Activated gamma-delta T cell (primary cell): ENCODE results near the gene RBM12.

Source experiments
- DNase-seq: peaks from one replicate; lab custom pipeline; 2025; lab: John Stamatoyannopoulos, UW

RBM12 gene

GRCh38 chr20:35621560-35621946, 43.1 kb downstream of the RBM12 start:
- DNase-seq: no peak

GRCh38 chr20:35620818-35621559, 43.7 kb downstream of the RBM12 start:
- no peak for DNase-seq

- peak; percentile 52 for DNase-seq
Observed at GRCh38 chr20:35619196-35620095, 45.3 kb downstream of the RBM12 start.

DNA sequence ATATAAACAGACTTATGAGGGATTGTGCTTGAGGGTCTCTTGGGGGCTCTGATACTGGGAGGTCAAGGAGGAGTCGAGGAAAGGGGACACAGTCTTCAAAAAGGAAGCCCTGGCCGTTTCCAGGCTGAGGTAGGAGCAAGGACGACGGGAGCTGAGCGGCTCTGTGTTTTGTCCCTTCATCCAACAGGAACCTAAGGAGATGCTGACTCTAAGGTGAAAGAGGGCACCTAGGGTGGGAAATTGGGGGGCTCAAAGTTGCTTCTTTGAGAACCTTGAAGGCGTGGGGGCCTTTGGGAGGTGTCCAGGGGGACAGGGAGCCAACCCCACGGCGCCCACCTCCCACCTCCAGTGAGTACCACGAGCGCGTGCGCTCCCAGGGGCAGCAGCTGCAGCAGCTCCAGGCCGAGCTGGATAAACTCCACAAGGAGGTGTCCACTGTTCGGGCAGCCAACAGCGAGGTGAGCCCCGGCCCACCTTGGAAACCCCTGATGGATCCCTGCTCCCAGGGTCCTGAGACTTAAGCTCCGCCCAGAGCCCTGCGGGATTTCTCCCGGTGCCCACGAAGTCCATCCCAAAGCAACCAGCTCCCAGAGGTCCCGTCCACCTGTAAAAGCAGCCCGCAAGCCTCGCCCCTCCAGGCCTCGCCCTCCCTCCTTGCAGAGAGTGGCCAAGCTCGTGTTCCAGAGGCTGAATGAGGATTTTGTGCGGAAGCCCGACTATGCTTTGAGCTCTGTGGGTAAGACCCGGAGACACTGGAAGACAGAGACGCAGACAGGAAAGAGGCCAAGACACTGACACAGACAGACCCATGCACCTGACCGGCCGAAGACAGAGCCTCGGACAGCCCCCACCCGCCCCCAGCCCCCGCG, 46.2 kb downstream of the RBM12 start:
- DNase-seq: no peak

- no peak for DNase-seq
Observed at GRCh38 chr20:35617397-35618262, 47.1 kb downstream of the RBM12 start.

DNA sequence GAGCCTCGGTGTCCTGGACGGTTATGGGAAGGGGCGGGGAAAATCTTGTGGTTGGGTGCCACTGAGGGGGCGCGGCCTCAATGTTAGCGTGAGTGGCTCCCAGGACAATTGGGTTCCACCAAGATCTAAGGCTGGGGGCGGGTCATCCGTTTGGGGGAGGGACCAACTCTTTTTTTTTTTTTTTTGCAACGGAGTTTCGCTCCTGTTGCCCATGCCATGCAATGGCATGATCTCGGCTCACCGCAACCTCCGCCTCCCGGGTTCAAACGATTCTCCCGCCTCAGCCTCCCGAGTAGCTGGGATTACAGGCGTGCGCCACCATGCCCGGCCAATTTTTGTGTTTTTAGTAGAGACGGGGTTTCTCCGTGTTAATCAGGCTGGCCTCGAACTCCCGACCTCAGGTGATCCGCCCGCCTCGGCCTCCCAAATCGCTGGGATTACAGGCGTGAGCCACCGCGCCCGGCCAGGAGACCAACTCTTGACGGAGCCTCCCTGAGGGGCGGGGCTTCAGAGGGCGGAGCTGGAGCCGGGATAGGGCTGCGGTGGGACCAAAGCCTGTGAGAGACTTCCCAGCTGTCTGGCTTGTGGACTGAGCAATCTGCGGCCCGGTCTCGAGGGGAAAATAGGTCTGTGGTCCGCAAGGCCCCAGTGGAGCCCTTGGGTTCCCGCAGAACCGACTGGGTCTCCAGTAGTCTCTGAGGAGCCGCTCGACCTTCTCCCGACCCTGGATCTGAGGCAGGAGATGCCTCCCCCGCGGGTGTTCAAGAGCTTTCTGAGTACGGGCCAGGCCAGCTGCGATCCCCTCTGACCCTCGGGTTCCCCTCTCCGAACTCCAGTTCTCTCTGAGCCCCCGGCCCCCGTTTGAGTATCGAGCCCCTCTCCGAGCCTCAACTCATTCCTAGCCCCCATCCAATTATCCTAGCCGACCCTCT, 48.0 kb downstream of the RBM12 start:
- DNase-seq: peak; percentile 39

- DNase-seq: peak; percentile 100
Observed at GRCh38 chr20:35615667-35616464, 48.8 kb downstream of the RBM12 start, which contains the start of gene SPAG4. TSS of gene SPAG4 (plus strand) at chr20:35615829. CDS start at chr20:35616004, 175 bp downstream.

GRCh38 chr20:35611482-35611881, 53.2 kb downstream of the RBM12 start:
- DNase-seq: no peak

GRCh38 chr20:35610833-35611427, 53.8 kb downstream of the RBM12 start:
- no peak for DNase-seq

- DNase-seq: no peak
Observed at GRCh38 chr20:35607003-35607735, 57.5 kb downstream of the RBM12 start.

DNA sequence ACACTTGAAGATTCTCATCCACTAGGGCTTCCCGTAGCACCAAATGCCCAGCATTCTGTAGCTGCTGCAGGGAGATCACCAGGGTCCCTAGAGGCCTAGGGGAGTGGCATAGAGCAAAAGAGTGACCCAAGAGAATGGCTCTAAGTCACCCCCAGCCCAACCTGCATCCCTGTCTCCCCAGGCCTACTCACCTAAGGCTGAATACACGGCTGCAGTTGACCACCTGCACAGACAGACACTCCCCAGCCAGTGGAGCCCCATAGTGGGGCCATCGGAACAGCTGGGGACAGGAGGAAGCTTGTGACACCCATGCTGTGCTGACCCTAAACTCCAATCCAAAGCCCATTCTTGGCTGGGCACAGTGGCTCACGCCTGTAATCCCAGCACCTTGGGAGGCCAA, 58.6 kb downstream of the RBM12 start:
- DNase-seq: no peak

DNA sequence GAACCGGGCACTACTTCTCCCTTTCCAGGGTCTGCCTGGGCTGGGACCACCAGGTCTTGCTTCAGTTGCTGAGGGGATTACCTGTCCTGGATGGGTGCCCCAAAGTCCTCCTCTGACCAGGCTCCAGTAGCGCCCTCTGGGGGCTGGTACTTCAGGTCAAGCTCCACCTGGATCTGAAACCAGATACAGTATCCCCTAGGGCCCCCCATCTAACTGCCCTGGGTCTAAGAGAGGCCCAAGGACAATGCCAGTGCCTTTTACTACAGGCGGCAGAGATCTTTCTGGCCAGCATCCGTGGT, 60.3 kb downstream of the RBM12 start:
- no peak for DNase-seq

- DNase-seq: no peak
Observed at GRCh38 chr20:35603695-35604448, 60.8 kb downstream of the RBM12 start.

DNA sequence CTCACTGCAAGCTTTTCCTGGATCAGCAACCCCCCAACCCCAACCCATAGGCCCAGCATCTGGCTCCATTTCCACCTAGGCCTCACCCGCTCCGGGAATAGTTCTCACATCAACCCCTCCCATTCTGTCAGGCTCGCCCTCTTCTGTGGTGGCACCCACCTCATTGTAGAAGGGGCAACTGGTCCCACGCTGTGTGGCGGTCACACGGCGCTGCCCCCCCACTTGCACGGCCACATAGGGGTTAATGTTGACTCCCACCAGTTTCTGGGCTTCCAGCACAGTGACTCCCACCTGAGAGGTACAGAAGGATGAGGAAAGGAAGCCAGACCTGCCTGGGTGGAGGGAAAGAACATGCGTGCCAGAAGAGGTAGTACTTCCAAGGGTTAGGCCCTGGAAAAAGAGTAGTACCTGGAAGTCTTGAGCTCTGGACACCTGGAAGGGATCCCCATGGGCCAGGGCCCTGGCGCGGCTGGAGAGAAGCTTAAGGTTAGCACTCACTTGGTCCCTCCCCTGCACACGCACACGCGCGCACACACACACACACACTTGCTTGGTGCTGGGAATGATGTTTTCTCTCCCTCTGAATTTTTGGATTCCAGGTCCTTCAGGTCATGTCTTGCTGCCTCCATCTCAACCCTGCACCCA, 61.7 kb downstream of the RBM12 start:
- DNase-seq: no peak

DNA sequence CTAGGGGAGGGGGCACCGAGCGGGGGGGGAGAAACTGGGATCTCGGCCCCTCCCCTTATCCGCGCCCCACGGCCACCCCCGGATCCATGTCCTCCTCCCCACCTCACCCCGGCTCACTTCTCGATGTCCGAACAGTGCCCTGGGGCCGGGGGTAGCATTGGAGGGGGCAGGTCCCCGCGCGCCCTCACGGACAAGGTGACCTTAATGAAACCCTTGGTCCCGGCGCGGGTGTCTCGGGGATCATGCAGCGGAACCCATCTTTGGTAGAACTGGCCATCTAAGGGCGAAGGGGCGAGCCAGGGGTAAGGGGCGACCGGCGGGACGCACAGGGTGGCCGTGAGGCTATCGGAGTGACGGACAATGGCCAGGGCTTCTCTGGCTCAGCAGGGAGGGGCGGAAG, 62.7 kb downstream of the RBM12 start:
- no peak for DNase-seq

- DNase-seq: peak; percentile 65
Observed at GRCh38 chr20:35600993-35601973, 63.4 kb downstream of the RBM12 start.
